Subcutaneous adipose tissue (tissue), 4 donors: ENCODE results near the gene PIGW. TPM values are rescaled to one million over a fixed set of nuclear protein-coding genes. Genes with fewer than 3 reads are reported as not detected.

Experiments used
- total RNA-seq, 4 donors: library from RNA; depleted of rRNA; stranded (reverse); fragments of >200 nt; gene quantifications; one replicate each; pipeline ENCODE4 v1.1.0, GENCODE V29; 2016
- TF ChIP-seq, protein P1 (sequence below): fragments of 450-650 bp; IDR thresholded peaks from one replicate; pipeline ENCODE4 v1.5.1; 2016; ENCODE audit warnings: low read depth, mild to moderate bottlenecking, control low read depth, antibody characterized with exemption, moderate library complexity

PIGW gene
- total RNA-seq, 4 donors from 2014 or later = 1.7 to 10.1 (median 3.3) TPM

DNA sequence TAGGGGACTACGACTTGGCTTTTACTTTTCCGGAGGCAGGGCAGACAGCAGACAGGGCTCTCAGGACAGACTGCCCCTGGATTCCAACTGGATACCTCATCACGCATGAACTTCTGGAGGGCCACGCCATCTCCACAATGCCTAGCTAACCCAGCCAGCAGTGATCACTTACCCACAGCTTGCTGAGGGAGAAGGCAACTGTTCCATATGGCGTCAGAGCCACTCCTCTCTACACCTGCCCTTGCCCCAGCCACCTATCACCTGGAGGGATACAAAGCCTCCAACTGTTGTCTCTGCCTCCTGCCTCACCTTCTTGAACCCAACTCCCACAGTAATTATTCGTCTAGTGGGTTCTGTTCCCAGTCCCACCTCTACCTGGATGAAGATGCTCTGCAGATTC is 8.9 kb upstream of the PIGW start:
- TF ChIP-seq, protein P1, sequence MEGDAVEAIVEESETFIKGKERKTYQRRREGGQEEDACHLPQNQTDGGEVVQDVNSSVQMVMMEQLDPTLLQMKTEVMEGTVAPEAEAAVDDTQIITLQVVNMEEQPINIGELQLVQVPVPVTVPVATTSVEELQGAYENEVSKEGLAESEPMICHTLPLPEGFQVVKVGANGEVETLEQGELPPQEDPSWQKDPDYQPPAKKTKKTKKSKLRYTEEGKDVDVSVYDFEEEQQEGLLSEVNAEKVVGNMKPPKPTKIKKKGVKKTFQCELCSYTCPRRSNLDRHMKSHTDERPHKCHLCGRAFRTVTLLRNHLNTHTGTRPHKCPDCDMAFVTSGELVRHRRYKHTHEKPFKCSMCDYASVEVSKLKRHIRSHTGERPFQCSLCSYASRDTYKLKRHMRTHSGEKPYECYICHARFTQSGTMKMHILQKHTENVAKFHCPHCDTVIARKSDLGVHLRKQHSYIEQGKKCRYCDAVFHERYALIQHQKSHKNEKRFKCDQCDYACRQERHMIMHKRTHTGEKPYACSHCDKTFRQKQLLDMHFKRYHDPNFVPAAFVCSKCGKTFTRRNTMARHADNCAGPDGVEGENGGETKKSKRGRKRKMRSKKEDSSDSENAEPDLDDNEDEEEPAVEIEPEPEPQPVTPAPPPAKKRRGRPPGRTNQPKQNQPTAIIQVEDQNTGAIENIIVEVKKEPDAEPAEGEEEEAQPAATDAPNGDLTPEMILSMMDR = no peak

DNA sequence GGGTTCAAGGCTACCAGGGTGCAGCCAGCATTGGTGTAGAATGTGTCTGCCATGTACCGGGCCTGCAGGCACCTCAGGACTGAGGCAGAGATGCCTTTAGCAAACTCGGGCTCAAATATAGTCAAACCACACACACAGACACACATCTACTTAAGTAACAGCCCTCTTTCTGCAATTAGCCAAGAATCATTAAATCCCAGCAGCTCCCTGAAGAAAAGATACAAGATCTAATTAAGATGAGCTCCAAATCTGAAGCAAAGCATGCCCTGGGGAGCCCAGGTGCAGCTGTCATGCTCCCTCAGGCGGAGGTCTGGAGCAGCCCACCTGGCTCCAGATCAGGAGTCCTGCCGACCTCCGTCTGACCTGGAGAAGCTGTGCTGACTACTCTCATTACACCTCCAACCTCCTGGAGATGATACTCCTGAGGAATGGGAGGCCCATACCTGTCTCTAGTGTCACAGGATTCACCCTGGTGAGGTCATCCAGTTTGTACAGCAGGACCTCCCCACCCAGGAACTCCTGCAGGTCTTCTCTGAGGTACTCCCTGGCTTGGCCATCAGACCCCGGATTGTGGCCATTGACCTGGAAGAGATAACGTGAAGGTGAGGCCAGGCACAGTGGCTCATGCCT is 7.1 kb upstream of the PIGW start:
- TF ChIP-seq, protein P1 = no peak

DNA sequence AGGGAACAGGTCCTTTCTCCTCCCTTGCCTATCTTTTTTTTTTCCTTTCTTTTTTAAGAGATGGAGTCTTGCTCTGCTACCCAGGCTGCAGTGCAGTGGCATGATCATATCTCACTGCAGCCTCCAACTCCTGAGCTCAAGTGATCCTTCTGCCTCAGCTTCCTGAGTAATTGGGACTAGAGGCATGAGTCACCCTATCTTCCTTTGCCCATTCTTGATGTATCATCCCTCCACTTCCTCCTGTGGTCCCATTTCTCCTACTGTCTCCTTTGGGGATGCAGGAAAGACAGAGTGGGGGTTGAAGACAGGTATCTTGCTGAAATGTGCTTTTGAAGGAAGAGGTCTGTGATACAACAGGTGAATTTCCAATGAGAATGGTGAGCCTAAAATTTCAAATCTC is 5.7 kb upstream of the PIGW start:
- TF ChIP-seq, protein P1 = no peak

DNA sequence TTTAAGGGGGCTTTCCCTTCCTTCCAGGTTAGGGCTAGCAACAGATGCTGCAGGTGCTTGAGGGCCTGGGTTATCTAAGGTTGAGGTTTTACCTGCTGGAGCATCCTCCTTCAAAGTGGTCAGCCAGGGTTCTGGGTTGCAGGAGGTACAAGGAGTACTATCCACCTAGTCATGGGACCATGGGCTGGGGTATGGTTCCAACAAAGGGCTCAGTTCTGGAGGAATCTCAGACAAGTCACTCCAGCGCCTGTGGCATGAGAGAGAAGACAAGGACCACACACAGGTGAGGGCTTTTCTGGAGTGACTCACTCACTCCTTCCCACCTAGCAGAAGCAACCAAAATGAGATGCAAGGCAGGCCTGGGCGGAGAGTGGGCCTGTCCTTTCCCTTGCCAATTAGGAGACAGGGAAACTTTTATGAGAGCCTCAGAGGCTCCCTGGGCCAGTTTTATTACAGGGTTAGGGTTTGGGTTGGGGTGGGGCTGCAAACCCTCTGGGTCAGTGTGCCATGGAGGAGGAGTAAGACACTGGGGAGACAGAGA is 2.3 kb upstream of the PIGW start:
- TF ChIP-seq, protein P1 = no peak

DNA sequence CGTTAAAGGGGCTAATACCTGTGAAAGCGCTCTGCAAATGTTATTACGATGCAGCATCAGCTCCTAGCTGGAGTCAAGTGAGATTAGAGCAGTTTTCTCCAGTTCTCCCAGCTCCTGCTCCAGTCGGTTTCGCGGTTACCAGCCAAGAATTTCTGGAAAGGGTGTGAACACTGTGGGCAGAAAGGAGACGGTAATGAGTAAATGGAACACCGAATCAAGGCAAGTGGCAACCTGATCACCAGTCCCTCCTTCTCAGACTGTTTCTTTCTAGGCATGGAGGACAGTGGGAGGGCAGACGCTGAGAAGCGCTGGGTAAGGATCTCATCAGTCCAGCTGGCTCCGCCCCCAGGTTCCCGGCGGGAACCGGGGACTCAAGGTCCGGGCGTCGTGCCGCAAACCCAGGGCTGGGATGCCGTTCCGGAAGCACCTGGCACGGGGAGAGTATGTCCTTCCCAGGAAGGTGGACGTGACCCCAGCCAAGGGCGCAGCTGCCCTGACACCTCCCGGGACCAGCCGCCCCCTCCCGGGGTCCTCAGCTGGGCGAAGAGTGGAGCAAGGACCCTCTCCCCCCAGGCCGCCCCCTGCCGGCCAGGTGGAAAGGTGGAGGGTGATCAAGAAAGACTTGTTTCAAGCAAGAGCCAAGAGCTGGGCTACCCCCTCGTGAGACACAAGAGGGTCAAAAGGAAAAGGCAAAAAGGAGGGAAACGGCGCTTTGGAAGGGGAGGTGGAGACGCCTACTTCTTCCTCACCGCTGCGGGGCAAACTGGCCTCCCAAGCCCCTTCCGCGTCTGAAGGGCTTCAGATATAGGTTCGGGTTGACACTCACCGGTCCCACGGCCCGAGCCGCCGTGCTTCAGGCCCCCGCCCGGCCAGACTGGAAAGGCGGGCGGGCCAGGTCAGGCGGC is 600 bp upstream of the PIGW start:
- TF ChIP-seq, protein P1 = no peak

DNA sequence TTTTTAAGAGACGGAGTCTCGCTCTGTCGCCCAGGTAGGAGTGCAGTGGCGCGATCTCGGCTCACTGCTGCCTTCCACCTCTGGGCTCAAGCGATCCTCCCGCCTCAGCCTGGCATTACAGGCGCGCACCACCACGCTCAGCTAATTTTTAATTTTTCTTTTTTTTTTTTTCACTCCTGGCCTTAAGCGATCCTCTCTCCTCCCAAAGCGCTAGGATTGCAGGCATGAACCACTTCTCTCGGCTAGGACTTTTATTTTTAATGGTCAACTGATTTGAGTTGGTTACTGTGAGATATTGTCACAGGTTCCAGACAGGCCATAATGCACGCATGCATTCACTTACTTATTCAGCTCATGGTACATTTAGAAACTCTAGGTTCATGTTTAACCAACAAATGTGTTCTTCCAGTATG is 888 bp downstream of the PIGW start:
- TF ChIP-seq, protein P1 = no peak

DNA sequence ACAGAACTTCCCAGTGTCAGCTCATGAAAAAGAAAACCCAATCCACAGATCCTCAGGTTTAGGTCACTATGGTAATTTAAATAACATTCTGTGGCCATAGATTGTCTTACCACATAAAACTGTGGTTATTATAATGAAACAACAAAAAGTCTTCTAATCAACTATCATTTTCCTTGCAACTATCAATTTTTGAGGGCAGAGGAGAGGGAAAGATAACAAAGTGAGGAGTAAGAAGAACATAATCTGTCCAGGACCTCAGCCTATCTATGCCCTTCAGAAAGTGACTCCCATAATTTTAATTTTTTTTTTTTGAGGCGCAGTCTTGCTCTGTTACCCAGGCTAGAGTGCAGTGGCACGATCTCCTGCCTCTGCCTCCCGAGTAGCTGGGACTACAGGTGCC is 5.9 kb downstream of the PIGW start:
- TF ChIP-seq, protein P1 = no peak
